Prostate gland (tissue), 2 donors: Measurements from ENCODE around the gene NR2C2. TPM values are rescaled to one million over a fixed set of nuclear protein-coding genes. Genes with fewer than 3 reads are reported as not detected.

Experiments used
- DNase-seq: peaks from one replicate; pipeline ENCODE4 v3.0.0-alpha.2; 2019; ENCODE audit warnings: low spot score
- H3K27ac ChIP-seq, 2 donors: fragments of 200-600 bp; sonication (generic); 2 replicates each; pipeline ENCODE4 v1.5.1; 2017 to 2019
- H3K27me3 ChIP-seq: fragments of 200-600 bp; sonication (generic); replicated peaks from 2 replicates; pipeline ENCODE4 v1.5.1; 2019; ENCODE audit not compliant: insufficient read depth
- H3K36me3 ChIP-seq, 2 donors: fragments of 200-600 bp; sonication (generic); 1 replicate in 1 of 2; 2 replicates in 1 of 2; pipeline versions ENCODE4 v1.5.1 to v1.8.1; 2017 to 2019
- H3K4me1 ChIP-seq: fragments of 200-600 bp; sonication (generic); replicated peaks from 2 replicates; pipeline ENCODE4 v1.5.1; 2019
- H3K4me3 ChIP-seq, 2 donors: fragments of 200-600 bp; sonication (generic); 2 replicates each; pipeline ENCODE4 v1.5.1; 2017 to 2019
- H3K9me3 ChIP-seq: fragments of 200-600 bp; sonication (generic); 2 replicates; pipeline ENCODE4 v1.5.1; 2017
- POLR2A ChIP-seq: fragments of 450-650 bp; IDR thresholded peaks from one replicate; pipeline ENCODE4 v1.6.1; 2016; ENCODE audit warnings: antibody characterized with exemption, mild to moderate bottlenecking
- POLR2AphosphoS5 ChIP-seq: sonication (generic); formaldehyde crosslinking; IDR thresholded peaks from one replicate; pipeline ENCODE4 v1.6.1; 2017; ENCODE audit warnings: antibody characterized with exemption
- WGBS: methylation state at CpG from one replicate; pipeline ENCODE4 v1.1.5; 2018; 5-methylcytosine and 5-hydroxymethylcytosine counted together
- intact Hi-C: fragments of 100-400 bp; cut with DNase I; formaldehyde crosslinking; loops from one replicate; pipeline ENCODE4 v1.14.2; 2022
- total RNA-seq, 2 donors: library from RNA; depleted of rRNA; stranded (reverse); fragments of >200 nt; gene quantifications; one replicate each; pipeline ENCODE4 v1.1.0, GENCODE V29; 2016
- TF ChIP-seq, protein P1 (sequence below), 4 experiments: fragments of 200-600 bp in 2 of 4; fragments of 450-650 bp in 2 of 4; sonication (generic) in 2 of 4; IDR thresholded peaks; 1 replicate in 3 of 4; 2 replicates in 1 of 4; pipeline ENCODE4 v1.5.1; 2016 to 2019; ENCODE audit warnings: antibody characterized with exemption in 4 of 4, mild to moderate bottlenecking in 2 of 4, moderate library complexity in 2 of 4

Gene NR2C2
- total RNA-seq, 2 donors from 2014 or later = 36.8 to 78.5 TPM

GRCh38 chr3:15086699-15087098 lies 139.3 kb downstream of the NR2C2 start:
- Histone ChIP-seq H3K4me1 (no peaks in the 10 kb centered on the region), H3K4me3 (no peak overlapping the region), H3K36me3 (peaks cover 10 to 13% of the 10 kb centered on the region in 2 donors), H3K9me3 (no peaks in the 10 kb centered on the region), H3K27ac (no peak overlapping the region), H3K27me3 (no peaks in the 10 kb centered on the region)
- TF ChIP-seq POLR2AphosphoS5 (no peak), POLR2A (no peak)
- TF ChIP-seq, protein P1, sequence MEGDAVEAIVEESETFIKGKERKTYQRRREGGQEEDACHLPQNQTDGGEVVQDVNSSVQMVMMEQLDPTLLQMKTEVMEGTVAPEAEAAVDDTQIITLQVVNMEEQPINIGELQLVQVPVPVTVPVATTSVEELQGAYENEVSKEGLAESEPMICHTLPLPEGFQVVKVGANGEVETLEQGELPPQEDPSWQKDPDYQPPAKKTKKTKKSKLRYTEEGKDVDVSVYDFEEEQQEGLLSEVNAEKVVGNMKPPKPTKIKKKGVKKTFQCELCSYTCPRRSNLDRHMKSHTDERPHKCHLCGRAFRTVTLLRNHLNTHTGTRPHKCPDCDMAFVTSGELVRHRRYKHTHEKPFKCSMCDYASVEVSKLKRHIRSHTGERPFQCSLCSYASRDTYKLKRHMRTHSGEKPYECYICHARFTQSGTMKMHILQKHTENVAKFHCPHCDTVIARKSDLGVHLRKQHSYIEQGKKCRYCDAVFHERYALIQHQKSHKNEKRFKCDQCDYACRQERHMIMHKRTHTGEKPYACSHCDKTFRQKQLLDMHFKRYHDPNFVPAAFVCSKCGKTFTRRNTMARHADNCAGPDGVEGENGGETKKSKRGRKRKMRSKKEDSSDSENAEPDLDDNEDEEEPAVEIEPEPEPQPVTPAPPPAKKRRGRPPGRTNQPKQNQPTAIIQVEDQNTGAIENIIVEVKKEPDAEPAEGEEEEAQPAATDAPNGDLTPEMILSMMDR (IDR thresholded peaks at IDR 0.05) = no peak
- 83% methylated on average over 2 of the region's 2 CpGs for WGBS
- intact Hi-C loops = no loop called here
- DNase-seq = no peak

DNA sequence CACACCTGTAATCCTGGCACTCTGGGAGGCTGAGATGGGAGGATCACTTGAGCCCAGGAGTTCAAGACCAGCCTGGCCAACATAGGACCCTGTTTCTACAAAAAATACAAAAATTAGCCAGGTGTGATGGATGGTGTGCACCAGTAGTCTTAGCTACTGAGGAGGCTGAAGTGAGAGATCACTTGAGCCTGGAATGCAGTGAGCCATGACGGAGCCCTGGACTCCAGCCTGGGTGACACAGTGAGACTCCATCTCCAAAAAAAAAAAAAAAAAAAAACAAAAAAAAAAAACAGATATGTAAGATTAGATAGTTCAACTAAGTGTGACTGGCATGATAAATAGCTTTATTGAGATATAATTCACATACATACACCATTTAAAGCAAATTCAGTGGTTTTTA lies 141.8 kb downstream of the NR2C2 start:
- no peak for TF ChIP-seq POLR2A
- TF ChIP-seq POLR2AphosphoS5 = no peak
- TF ChIP-seq, protein P1 (IDR thresholded peaks at IDR 0.05) = no peak
- Histone ChIP-seq H3K4me3 (no peak overlapping the region), H3K27ac (no peak overlapping the region), H3K9me3 (no peaks in the 10 kb centered on the region), H3K36me3 (peaks cover 0 to 8% of the 10 kb centered on the region in 2 donors), H3K4me1 (no peaks in the 10 kb centered on the region), H3K27me3 (no peaks in the 10 kb centered on the region)
- intact Hi-C loops = no loop called here
- WGBS = 100% methylated on average over 1 of the region's 1 CpG
- no peak for DNase-seq

DNA sequence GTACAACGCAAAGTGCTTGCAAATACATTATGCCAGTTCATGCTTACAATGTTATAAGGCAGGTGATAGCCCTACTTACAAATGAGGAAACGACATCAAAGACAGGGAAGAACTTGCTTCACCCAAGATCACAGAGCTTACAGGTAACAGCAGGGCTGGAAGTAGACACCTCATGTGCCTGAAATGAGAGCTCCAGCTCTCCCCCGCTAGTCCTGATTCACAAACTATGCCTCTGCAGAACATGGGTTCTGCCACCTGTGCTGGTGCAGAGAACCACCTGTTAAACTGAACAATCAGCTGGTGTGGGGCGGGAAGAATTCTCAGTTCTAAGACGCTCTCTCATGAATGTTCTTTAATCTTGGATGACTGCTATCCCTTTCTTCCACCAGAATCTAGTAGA lies 144.2 kb downstream of the NR2C2 start:
- Histone ChIP-seq H3K36me3 (no peaks in the 10 kb centered on the region), H3K4me1 (no peaks in the 10 kb centered on the region), H3K27ac (no peak overlapping the region), H3K4me3 (no peak overlapping the region), H3K9me3 (no peaks in the 10 kb centered on the region), H3K27me3 (no peaks in the 10 kb centered on the region)
- WGBS = 85% methylated on average over 5 of the region's 5 CpGs
- TF ChIP-seq, protein P1 (IDR thresholded peaks at IDR 0.05) = no peak
- TF ChIP-seq POLR2A (no peak), POLR2AphosphoS5 (no peak)
- no peak for DNase-seq
- intact Hi-C loops = no loop called here

DNA sequence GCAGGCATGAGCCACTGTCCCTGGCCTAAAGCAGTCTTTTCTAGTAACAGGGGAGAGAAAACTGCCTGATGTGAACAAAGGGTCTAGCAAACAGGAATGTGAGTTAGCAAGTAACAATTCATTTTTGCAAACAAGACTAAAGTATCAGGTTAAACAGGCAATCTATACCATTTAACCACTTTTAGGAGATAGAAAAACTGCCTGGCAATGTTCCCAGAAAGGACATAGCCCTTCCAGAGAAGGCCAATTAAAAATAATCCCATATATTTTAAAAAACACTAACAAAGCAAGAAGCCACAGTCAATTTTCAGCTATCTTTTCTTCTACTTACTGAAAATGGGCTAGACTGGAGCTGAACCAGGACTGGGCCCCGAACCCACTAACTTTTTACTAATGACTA lies 145.3 kb downstream of the NR2C2 start:
- WGBS = 86% methylated on average over 1 of the region's 1 CpG
- Histone ChIP-seq H3K4me1 (no peaks in the 10 kb centered on the region), H3K27me3 (no peaks in the 10 kb centered on the region), H3K36me3 (no peaks in the 10 kb centered on the region), H3K4me3 (no peak overlapping the region), H3K9me3 (no peaks in the 10 kb centered on the region), H3K27ac (no peak overlapping the region)
- intact Hi-C loops = no loop called here
- TF ChIP-seq POLR2AphosphoS5 (no peak), POLR2A (no peak)
- TF ChIP-seq, protein P1 (IDR thresholded peaks at IDR 0.05) = no peak
- no peak for DNase-seq

DNA sequence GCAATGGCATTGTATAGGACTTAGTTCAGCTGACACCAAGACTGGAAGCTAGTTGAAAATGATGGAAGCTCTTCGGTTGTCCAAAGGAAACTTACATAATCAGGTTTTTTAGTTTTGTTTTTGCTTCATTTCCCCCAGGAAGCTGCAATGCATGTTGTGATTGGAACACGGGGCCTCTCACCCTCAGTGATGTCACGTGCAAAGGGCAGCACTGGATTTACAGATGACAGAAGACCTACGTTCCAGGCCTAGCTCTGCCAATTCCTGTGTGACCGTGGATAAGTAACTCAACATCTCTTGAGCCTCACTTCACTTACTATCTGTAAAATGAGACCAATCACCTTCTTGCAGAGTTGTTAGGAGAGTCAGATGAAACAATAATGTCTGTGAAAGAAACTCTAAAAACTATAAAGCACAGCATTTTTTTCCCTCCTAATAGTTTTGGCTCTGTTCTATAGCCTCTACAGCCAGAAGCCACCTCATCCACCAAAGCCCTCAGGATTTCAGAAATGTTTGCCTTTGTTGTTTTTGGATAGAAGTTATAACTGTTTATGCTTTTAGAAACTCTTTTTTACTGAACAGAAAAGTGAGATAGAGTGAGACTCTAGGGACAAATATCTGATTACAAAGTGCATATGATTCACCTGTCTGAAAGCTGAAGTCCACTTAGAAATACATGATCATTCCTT lies 146.9 kb downstream of the NR2C2 start:
- TF ChIP-seq, protein P1 (IDR thresholded peaks at IDR 0.05) = no peak
- TF ChIP-seq POLR2A = no peak
- TF ChIP-seq POLR2AphosphoS5 = no peak
- H3K4me3 ChIP-seq = no peak overlapping the region
- no peaks in the 10 kb centered on the region for H3K9me3 ChIP-seq
- H3K27ac ChIP-seq = no peak overlapping the region
- 87% methylated on average over 5 of the region's 5 CpGs for WGBS
- DNase-seq = no peak
- intact Hi-C loops = no loop called here
- no peaks in the 10 kb centered on the region for H3K4me1 ChIP-seq
- H3K27me3 ChIP-seq = no peaks in the 10 kb centered on the region
- no peaks in the 10 kb centered on the region for H3K36me3 ChIP-seq
